ENCODE results near the gene ATP5ME.

Gene ATP5ME

DNA sequence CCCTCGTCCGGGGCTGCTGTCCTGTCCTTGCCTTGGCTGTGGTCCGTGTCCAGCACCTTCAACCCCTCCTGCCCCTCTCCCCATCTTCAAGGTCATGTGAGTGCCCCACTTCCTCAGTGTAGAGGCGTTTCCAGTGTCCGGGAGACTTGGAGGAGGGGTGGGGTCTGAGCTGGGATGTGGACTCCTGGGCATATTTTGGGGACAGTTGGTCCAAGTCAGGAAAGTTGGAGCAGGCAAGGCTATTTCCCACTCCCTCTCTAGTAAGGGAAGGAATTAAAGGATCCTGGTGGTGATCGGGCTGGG is 34.5 kb upstream of the ATP5ME start:
- TF ChIP-seq CTCF (IDR thresholded peaks at IDR 0.05) = no peak

DNA sequence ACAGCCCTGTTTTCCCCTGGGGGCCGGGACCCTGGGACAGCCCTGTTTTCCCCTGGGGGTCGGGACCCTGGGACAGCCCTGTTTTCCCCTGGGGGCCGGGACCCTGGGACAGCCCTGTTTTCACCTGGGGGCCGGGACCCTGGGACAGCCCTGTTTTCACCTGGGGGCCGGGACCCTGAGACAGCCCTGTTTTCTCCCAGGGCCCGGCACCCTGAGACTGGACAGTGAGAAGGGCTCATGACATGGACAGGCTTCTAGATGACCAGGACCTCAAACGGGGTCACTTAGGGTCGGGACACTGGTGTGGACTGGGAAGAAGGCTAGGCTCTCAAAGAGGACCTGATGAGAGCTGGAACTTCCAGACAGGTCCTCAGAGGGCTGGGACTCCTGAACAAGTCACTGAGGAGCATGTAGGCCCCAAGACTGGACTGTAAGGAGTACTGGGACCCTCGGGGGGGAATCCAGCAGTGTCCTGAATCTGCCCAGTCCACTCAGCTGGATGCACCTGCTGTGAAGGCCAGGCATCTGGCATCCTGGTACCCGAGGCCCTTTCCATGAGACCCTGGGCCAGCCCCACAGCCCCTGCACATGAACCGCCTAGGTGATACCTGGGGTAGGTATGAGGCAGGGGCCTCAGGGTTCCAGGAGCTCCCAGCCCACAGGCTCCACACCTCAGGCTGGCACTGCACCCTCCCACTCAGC is 34.0 kb upstream of the ATP5ME start:
- no peak for TF ChIP-seq CTCF (IDR thresholded peaks at IDR 0.05)

- TF ChIP-seq CTCF (IDR thresholded peaks at IDR 0.05) = no peak
Observed at GRCh38 chr4:706834-707598, 32.9 kb upstream of the ATP5ME start.

DNA sequence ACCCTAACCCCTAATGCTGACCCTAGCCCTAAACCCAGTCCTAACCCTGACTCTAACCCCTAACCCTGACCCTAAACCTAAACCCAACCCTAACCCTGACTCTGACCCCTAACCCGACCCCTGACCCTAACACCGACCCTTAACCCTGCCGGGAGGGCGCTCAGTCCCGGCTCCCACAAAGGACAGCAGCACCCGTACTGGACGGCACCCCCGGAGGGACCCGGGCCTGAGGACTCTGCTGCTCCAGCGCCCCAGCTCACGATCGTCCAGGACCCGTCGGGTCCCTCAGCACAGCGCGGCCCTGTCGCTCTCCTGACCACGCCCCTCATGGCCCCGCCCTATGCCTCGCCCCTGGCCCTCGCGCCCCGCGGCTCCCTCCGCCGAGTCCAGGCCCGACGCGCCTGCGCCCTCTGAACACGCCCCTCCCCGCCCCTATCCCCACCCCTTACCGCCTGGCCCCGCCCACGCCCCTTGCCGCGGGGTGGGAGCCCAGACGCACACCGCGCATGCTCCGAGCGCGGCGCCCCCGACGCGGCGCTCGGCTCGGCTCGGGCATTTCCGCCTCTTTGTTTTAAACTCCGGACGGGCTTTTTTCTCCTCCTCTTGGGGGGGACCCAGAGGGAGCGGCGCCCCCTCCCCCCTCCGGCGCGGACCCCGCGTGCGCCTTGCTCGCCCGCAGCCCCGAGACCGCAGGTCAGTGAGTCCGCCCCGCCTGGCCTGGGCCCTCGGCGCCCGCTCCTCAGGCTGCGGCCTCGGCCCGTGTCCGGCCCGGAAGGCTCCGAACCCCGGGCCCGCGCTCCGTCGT is 31.4 kb upstream of the ATP5ME start, which contains the start of gene PCGF3:
Gene PCGF3, plus strand, starts transcription at position 555 of the 805 bp plus-strand sequence. CDS start 27,849 bp downstream, outside the sequence.
- no peak for TF ChIP-seq CTCF (IDR thresholded peaks at IDR 0.05)

- no peak for TF ChIP-seq CTCF (IDR thresholded peaks at IDR 0.05)
Observed at GRCh38 chr4:704971-705277, 30.8 kb upstream of the ATP5ME start.

- TF ChIP-seq CTCF (IDR thresholded peaks at IDR 0.05) = no peak
Observed at GRCh38 chr4:704198-704891, 30.3 kb upstream of the ATP5ME start.

Data from LNCAP (cell line).